Posterior cingulate gyrus (tissue), 11 donors: ENCODE results near the gene EML2.
"Not testable (repeated sequence)": the region's sequence is repeated elsewhere in the genome, so short reads cannot be mapped to it uniquely, and the experiment has no call there.

Experiments used
- DNase-seq, 10 donors: peaks; one replicate each; pipeline versions ENCODE4 v3.0.0 to v3.0.0-alpha.2; 2020 to 2021; ENCODE audit warnings: mixed read lengths in 3 of 10
- intact Hi-C: fragments of 100-400 bp; cut with DNase I; formaldehyde crosslinking; loops from one replicate; pipeline ENCODE4 v1.15.1; 2023

EML2 gene

GRCh38 chr19:45621389-45621788 lies 17.8 kb downstream of the EML2 start:
- intact Hi-C loops = no loop called here

GRCh38 chr19:45616704-45617017 lies 22.5 kb downstream of the EML2 start:
- intact Hi-C loops = no loop called here
- DNase-seq = no peak

More at GRCh38 chr19:45621389-45621788, 17.8 kb downstream of the EML2 start:
- no peak for DNase-seq

- peak in 4 of 10 donors; percentile 21 to 86 (median 62) for DNase-seq
- intact Hi-C loops = no loop called here
Observed at GRCh38 chr19:45615795-45616703, 23.1 kb downstream of the EML2 start.

- DNase-seq, intact Hi-C loops: not testable (repeated sequence)
Observed at GRCh38 chr19:45615056-45615455, 24.1 kb downstream of the EML2 start.

- DNase-seq = no peak
- intact Hi-C loops = no loop called here
Observed at GRCh38 chr19:45613926-45614725, 25.1 kb downstream of the EML2 start.

GRCh38 chr19:45608948-45609347 lies 30.2 kb downstream of the EML2 start:
- no peak for DNase-seq
- intact Hi-C loops = loop anchor here (10.0 kb wide), 1 partner anchor 76 kb away; no protein-coding TSS in a partner anchor

GRCh38 chr19:45607071-45608029 lies 31.8 kb downstream of the EML2 start:
- peak; percentile 20 to 91 (median 64) for DNase-seq
- intact Hi-C loops = loop anchor here (1.0 to 10.0 kb wide), 2 partner anchors 36 to 77 kb away; no protein-coding TSS in a partner anchor

- intact Hi-C loops = loop anchor here (10.0 kb wide), 1 partner anchor 83 kb away; no protein-coding TSS in a partner anchor
- DNase-seq = no peak
Observed at GRCh38 chr19:45601524-45602374, 37.4 kb downstream of the EML2 start, which contains the start of gene GPR4. Gene GPR4, minus strand, starts transcription at chr19:45602212. Its CDS starts 10,346 bp downstream, at chr19:45591866.

- DNase-seq = no peak
- intact Hi-C loops = loop anchor here (10.0 kb wide), 1 partner anchor 84 kb away; no protein-coding TSS in a partner anchor
Observed at GRCh38 chr19:45601115-45601514, 38.1 kb downstream of the EML2 start.

GRCh38 chr19:45600340-45600885 lies 38.8 kb downstream of the EML2 start:
- DNase-seq = no peak
- intact Hi-C loops = loop anchor here (10.0 kb wide), 1 partner anchor 84 kb away; no protein-coding TSS in a partner anchor

- no peak for DNase-seq
- intact Hi-C loops = no loop called here
Observed at GRCh38 chr19:45599286-45599685, 39.9 kb downstream of the EML2 start.

- intact Hi-C loops = no loop called here
- no peak for DNase-seq
Observed at GRCh38 chr19:45598267-45599001, 40.8 kb downstream of the EML2 start.

GRCh38 chr19:45597425-45598111 lies 41.6 kb downstream of the EML2 start:
- intact Hi-C loops = no loop called here
- DNase-seq = no peak

GRCh38 chr19:45595814-45596213 lies 43.4 kb downstream of the EML2 start:
- DNase-seq = peak in 1 of 10 donors; percentile 50
- intact Hi-C loops = no loop called here

GRCh38 chr19:45593520-45593919 lies 45.7 kb downstream of the EML2 start:
- DNase-seq = peak in 1 of 10 donors; percentile 32
- intact Hi-C loops = no loop called here

- DNase-seq = peak in 1 of 10 donors; percentile 16
- intact Hi-C loops = no loop called here
Observed at GRCh38 chr19:45592366-45592765, 46.8 kb downstream of the EML2 start.

- peak in 1 of 10 donors; percentile 31 for DNase-seq
- intact Hi-C loops = no loop called here
Observed at GRCh38 chr19:45591638-45592005, 47.6 kb downstream of the EML2 start.
